HG02840 (cell line): Measurements from ENCODE around the gene COL8A1.
"Not testable (repeated sequence)": the region's sequence is repeated elsewhere in the genome, so short reads cannot be mapped to it uniquely, and the experiment has no call there.

Experiments
- ATAC-seq: cut with Tn5 transposase; IDR thresholded peaks from one replicate; pipeline ENCODE4 v1.9.1; 2021; ENCODE audit warnings: mild to moderate bottlenecking, moderate library complexity, moderate number of reproducible peaks; ENCODE audit not compliant: unreplicated experiment, low FRiP score

COL8A1 gene

GRCh38 chr3:99834211-99834957 is 196.0 kb downstream of the COL8A1 start:
- no peak for ATAC-seq

- ATAC-seq: no peak
These were observed 198.3 kb downstream of the COL8A1 start for GRCh38 chr3:99836681-99837080.

GRCh38 chr3:99837715-99838114 is 199.3 kb downstream of the COL8A1 start:
- ATAC-seq: no peak

GRCh38 chr3:99838755-99839154 is 200.4 kb downstream of the COL8A1 start:
- ATAC-seq: no peak

- ATAC-seq: no peak
These were observed 201.2 kb downstream of the COL8A1 start for GRCh38 chr3:99839613-99840012.

GRCh38 chr3:99841949-99842348 is 203.6 kb downstream of the COL8A1 start:
- ATAC-seq: not testable (repeated sequence)

- ATAC-seq: no peak
These were observed 204.6 kb downstream of the COL8A1 start for GRCh38 chr3:99842826-99843589.

GRCh38 chr3:99843590-99844258 is 205.3 kb downstream of the COL8A1 start:
- no peak for ATAC-seq

- ATAC-seq: no peak
These were observed 206.9 kb downstream of the COL8A1 start for GRCh38 chr3:99845331-99845730.

GRCh38 chr3:99845999-99846398 is 207.6 kb downstream of the COL8A1 start:
- no peak for ATAC-seq

GRCh38 chr3:99846477-99847160 is 208.2 kb downstream of the COL8A1 start:
- no peak for ATAC-seq

GRCh38 chr3:99848433-99848832 is 210.0 kb downstream of the COL8A1 start:
- no peak for ATAC-seq
